ENCODE results near the gene OR10G8.
"Not testable (repeated sequence)": the region's sequence is repeated elsewhere in the genome, so short reads cannot be mapped to it uniquely, and the experiment has no call there.

The OR10G8 gene
- total RNA-seq: 0 to 0.88 (median 0) reads per million in 17 experiments

DNA sequence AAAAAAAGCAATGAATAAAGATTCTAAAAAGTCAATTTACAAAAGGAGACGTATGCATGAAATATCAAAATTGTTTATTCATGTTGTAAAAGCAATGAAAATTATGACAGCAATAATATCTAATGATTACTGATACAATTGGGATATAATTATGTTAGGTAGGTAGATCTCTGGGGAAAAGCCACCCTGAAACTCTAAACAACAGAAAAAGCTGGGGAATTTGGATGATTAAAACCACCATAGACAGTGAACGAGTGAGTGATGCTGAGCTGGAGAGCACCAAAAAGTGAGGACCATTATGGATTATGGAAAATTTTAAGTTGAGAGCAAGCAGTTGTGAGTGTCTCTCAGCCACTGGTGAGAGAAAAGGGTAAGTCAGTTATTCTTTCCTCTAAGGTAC is at the start of gene OR10G8:
OR10G8 (plus strand) TSS at position 301 of the 400 bp plus-strand sequence. CDS start 2,825 bp downstream, outside the sequence.
- DNase-seq: no peak

GRCh38 chr11:123977731-123978347 is 48.8 kb upstream of the OR10G8 start, which contains the start of gene OR10S1:
OR10S1 (minus strand) TSS chr11:123977781; CDS start chr11:123977664, 117 bp downstream.
- no peak for DNase-seq

DNA sequence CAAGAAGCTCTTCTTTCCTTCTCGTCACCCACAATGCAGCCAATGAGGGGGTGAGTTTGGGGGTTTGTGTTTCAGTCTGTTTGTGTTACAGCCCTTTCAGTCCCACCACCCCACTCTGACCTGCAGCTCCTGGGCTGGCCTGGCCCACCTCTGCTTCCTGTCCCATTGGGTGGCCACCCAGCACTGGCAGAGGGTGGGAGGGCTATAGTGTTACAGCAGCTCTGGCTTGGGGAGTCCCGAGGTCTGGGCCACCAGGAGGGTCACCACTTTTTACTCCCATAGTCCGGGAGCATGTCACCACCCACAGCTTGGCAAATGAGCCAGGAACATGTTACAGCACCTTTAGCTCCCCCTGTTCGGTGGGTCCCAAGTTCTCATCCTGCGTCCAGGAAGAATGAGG is 47.3 kb upstream of the OR10G8 start:
- DNase-seq: no peak

DNA sequence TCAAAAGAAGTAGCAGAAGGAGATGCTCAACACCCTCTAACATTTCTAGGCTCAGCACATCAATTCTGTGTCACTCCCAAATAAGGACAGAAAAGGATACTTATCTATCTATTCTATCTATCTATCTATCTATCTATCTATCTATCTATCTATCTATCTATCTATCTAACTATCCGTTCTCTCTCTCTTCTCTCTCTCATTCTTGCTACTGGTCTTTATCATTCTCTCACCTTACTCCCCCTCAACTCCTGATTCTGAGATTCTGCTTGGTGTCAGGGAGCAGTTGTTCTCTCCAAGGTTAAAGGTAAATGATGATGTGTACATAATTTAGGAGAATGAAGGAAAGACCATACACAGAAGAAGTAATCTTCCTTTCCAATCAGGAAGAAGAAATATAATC is 31.5 kb upstream of the OR10G8 start, which contains the start of gene OR10G6:
OR10G6 (minus strand) TSS at position 43 of the 400 bp plus-strand sequence; CDS start at position 43, 0 bp downstream.
- no peak for DNase-seq

GRCh38 chr11:124012697-124013096 is 13.9 kb upstream of the OR10G8 start, which contains the start of gene OR10G4:
OR10G4 (plus strand) TSS chr11:124012997; CDS start chr11:124015575, 2,578 bp downstream.
- no peak for DNase-seq

DNA sequence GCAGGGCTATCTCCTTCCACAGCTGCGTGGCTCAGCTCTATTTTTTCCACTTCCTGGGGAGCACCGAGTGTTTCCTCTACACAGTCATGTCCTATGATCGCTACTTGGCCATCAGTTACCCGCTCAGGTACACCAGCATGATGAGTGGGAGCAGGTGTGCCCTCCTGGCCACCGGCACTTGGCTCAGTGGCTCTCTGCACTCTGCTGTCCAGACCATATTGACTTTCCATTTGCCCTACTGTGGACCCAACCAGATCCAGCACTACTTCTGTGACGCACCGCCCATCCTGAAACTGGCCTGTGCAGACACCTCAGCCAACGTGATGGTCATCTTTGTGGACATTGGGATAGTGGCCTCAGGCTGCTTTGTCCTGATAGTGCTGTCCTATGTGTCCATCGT is 10.8 kb upstream of the OR10G8 start:
- not testable (repeated sequence) for DNase-seq

GRCh38 chr11:124036666-124037065 is 10.1 kb downstream of the OR10G8 start:
- no peak for DNase-seq

DNA sequence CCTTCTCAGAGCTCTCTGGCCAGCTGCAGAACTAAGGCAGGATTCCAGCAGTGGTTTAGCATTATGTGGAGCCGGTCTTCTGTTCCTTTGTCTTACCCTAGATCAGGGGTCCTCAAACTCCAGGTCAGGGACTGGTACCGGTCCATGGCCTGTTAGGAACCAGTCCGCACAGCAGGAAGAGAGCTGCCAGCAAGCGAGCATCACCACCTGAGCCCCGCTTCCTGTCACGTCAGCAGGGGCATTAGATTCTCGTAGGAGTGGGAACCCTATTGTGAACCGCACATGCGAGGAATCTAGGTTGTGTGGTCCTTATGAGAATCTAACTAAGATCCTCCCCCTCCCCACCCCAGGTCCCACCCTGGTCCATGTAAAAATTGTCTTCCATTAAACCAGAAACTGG is 13.0 kb downstream of the OR10G8 start:
- no peak for DNase-seq

DNA sequence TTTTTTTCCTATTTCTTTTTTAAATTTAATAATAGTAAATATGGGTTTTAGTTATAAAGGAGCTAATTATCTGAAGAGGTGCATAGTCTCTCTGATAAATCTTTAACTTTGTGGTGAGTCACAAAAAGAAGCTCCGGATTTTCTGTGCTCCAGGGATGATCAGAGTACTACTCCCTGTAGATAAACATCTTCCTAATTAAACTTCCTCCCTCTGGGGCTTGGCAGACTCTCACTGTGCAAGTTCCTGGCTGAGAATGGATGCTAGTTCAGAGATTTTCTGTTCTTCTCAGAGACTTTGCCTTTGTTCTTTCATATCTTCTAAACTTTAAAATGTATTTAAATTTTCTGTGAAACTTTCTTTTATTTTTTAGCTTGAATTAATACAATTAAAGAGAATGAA is 14.7 kb downstream of the OR10G8 start, which contains the start of gene OR10G7:
OR10G7 (minus strand) TSS at position 72 of the 400 bp plus-strand sequence. CDS start 2,324 bp downstream, outside the sequence.
- no peak for DNase-seq

- DNase-seq: no peak
These were observed 16.8 kb downstream of the OR10G8 start for GRCh38 chr11:124043420-124043819.

DNA sequence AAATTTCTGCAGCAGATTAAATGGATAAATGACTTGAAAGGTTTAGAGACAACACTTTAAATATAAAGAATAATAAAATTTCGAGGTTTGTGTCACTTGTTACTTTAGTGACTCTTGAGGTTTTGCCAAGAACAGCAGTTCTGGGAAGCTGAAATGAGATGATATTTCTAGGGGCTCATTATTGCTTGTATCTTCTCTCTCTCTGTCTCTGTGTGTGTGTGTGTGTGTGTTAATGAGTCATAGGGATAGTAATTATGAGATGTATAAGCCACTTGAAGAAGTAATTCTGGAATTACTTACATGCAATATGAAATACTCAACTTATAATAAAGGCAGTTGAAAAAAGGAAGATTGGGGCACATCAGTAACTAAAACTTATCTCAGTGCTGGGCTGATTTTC is 24.1 kb downstream of the OR10G8 start:
- no peak for DNase-seq

- DNase-seq: no peak
These were observed 26.4 kb downstream of the OR10G8 start for GRCh38 chr11:124052966-124053365.

DNA sequence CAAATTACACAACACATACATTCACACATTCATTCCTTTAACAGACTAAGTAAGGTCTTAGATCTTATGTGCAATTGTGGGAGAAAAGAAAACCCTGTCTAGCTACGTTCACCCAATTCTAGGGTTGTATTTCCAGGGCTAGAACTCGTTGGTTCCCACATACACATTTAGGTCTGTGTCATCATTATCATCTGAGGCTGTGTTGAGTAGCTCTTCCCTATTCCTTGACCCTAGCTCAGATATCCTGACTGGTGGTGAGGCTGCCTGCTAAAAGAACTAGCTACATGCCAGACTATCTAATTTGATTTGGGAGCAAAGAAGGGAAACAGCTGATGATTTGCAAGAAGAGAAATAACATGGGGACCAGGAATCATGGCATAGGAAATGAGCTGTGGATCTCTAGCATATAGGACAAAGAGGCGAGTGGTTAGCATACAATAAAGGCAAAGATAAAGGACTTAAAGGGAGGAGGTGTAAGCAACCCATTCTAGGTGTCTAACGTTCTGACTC is 42.1 kb downstream of the OR10G8 start:
- peak; percentile 20 to 70 (median 56) for DNase-seq

DNA sequence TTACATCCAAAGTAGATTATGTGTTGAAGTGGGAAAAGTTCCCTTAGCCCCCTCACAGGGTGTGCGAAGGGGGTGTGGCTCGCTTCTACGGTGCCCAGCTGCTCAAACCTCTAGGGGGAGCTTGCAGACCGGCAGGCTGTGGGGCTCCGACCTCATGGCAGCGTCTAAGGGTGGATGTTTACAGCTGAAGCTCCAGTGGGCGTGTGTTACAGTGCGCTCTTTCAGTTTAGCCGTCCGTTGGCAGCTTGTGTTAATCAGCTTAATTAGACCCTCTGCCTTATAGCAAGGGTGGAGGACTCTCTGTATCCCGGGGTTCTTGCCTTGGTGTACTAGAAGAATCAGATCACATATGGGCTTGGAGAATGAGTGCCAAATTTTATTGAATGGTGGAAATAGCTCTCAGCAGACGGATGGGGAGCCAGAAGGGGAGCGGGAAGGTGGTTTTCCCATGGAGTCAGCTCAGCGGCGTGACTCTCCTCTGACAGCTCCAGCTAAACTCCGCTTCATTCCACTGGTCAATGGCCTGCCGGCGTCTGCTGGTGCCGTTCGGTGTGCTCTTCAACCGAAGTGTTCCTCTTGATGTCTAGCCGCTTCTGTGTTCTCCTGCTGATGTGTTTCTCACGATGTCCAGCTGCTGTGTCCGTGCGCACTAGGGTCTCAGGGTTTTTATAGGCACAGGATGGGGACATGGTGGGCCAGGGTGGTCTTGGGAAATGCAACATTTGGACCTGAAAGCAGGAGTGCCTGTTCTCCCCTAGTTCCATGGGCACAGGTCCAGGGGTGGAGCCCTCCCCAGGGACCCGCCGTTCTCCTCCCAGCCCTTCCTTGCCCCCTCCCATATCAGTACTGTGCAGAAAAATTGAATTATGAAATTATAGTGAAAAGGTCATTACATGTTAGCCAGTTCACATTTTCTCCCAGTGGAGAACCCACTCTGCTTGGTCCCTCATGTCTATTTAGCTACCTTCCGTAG is 43.1 kb downstream of the OR10G8 start:
- peak; percentile 58 to 85 (median 76) for DNase-seq

DNA sequence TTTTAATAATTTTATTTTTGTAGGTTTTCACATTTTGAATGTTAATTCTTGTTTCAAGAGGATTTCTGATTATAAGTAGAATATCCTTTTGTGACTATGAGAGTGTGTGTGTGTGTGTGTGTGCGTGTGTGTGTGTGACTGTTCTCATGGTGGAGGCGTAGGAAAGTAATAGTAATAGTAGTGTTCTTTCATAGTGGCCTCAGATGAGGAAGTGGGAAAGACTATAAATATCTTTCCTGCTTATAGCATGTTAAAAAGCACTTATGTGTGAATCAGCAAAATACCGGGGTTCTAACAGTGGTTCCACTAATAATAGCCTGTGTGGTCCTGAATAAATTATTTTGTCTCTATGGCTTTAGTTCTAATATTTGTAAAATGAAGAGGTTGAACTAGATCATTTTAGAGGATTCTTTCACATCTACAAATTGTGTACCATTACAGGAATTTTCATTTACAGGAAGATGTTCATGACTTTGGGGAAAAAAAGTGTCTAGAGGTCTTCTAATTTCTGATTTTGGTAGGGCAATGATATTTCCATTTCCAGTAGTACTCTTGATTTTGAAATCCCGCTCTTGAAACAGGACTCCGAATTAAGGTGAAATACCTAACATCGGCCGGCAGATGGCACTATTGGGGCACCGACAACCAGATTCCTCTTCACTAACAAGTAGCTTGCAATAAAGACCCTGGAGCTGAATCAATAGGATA is 44.5 kb downstream of the OR10G8 start:
- peak; percentile 82 to 90 (median 87) for DNase-seq

DNA sequence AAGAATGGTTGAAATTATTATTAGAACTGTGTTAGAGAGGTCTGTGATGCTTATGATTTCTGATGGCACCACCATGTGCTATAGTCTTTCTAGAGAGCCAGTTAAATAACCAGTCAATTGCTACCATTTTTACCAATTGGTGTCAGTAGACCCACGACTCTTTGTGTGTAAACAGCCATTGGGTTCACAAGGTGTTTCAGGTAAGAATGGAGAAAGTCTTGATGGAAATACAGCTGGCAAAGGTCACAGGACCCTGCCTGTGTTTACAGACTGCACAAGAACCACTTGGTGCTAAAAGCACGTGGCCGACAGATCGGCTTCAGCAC is 45.0 kb downstream of the OR10G8 start:
- DNase-seq: no peak

DNA sequence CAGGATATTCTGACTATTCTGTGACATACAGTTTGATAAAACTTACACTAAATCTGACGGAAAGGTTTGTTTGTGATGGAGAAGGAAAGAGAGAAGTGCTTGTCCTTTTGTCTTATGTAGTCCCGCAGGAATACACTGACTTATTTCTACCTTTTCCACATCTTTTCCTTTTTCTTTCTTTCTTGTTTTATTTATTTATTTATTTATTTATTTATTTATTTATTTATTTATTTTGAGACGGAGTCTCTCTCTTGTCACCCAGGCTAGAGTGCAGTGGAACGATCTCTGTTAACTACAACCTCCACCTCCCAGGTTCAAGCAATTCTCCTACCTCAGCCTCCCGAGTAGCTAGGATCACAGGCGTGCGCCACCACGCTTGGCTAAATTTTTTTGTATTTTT is 45.5 kb downstream of the OR10G8 start:
- no peak for DNase-seq

DNA sequence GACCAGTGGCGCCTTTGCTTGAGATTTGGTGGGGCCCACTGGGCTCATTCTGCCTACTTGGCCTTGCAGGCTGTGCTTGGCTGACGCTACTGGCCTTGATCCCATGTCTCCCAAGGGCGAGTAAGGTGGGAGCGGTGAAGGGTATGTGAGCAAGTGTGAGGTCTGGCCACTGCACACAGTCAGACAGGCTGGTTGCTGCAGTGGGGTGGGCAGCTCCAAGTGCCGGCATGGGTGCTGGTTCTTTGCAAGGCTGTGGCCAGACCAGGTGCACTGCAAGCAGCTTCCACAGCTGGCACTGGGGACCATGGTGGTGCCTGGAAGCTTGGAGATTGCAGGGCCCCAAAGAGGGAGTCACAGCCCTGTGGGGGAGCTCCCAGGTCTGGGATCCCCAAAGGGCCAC is 48.0 kb downstream of the OR10G8 start:
- no peak for DNase-seq

DNA sequence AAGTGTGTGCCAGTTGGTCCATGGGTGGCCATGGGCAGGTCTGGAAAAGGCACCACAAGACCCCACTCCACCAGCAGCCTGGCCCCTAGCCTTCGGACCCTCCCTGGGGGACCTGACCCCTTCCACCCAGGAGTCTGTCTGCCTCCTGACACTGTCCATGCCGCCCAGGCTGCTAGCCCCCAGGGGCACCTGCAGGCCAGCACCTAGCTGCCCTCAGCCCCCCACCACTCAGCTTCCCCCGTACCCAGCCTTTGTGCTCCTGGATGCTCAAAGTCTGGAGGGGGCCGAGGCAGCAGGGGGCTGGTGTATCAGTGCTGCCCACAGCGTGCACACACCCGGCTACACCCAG is 48.9 kb downstream of the OR10G8 start:
- no peak for DNase-seq

DNA sequence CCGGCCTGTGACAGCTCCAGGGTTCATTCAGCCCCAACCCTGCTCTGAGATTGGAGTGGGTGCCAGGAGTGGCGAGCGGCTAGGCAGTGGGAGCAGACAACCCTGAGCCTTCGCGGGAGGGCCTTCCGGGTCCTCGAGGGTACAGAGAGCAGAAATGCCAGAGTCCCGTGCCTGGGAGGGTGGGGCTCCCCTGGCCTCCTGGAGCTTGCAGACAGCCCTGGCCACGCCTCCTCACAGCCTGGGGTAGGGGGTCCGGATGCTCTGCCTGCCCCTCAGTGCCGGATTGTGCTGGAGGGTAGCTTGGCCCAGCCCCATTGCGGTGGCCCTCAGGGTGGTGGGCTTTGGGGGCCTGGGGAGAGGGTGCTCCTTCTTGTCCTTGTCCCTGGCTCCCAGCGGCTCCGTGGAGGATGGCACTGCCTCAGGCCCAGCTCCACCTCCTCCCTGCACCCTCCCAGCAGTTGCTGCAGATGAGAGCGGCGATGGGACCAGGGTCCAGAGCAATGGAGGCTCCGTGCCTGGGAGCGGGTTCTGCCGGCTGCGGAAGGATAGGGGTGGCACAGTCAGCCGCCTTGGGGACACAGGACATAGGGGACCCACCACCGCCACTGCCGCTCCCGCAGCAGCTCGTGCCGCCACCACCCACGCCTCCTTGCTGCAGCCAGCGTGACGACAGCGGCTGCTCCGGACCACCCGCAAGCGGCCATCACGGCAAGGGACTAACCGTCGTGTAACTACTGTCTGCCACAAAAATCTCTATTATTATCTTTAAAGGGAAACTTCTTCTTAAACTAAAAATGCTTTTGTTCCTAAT is 49.4 kb downstream of the OR10G8 start:
- DNase-seq: peak; percentile 26 to 66 (median 54)

DNA sequence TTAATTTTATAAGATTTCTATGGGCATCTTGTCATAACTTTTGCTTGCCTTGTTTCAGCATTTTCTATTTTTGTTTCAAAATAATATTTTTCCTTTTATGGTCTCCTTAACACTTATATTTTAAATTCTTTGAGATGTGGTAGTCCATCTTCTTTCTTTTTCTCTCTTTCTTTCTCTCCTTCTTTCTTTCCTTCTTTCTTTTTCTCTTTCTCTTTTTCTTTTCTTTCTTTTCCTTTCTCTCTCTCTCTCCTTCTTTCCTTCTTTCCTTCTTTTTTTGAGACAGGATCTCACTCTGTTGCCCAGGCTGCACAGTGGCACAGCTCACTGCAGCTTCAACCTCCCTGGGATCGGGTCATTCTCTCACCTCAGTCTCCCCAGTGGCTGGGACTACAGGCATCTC is 50.7 kb downstream of the OR10G8 start:
- no peak for DNase-seq

DNA sequence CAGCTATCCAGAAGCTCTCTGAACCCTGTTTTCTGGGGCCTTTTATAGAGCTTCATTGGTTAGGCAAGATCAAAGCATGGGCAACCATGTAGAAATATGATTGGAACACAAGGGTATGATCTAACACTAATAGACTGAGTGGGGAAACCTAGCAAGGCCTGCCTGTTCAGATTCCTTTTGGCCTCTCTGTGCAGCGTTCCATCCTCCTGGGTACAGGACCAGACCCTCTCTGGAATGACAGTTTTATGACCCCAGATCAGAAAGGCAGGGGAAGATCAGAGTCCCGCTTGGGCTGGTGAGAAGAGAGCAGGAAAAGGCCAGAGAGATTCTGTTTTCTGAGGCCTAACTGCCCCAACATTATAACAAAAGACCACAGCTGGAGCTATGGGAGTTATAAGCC is 52.0 kb downstream of the OR10G8 start:
- DNase-seq: no peak

Data from suppressor macrophage (primary cell).